Esophagus muscularis mucosa (tissue), 4 donors: ENCODE results near the gene CSK. TPM values are rescaled to one million over a fixed set of nuclear protein-coding genes. Genes with fewer than 3 reads are reported as not detected.
"Not testable (repeated sequence)": the region's sequence is repeated elsewhere in the genome, so short reads cannot be mapped to it uniquely, and the experiment has no call there.

ENCODE experiments used
- DNase-seq: peaks from one replicate; pipeline ENCODE4 v3.0.0-alpha.2; 2017; ENCODE audit errors: extremely low spot score
- H3K27ac ChIP-seq, 4 donors: fragments of 200-600 bp; sonication (generic); replicated peaks in 1 of 4; 1 replicate in 3 of 4; 2 replicates in 1 of 4; pipeline ENCODE4 v1.5.1; 2016 to 2019; ENCODE audit warnings: mild to moderate bottlenecking in 1 of 4
- H3K27me3 ChIP-seq, 4 donors: fragments of 200-600 bp; sonication (generic); one replicate each; pipeline versions ENCODE4 v1.5.1 to v1.6.0; 2016 to 2019
- H3K36me3 ChIP-seq, 4 donors: fragments of 200-600 bp; sonication (generic); one replicate each; pipeline ENCODE4 v1.5.1; 2016 to 2019
- H3K4me1 ChIP-seq, 4 donors: fragments of 200-600 bp; sonication (generic); one replicate each; pipeline ENCODE4 v1.5.1; 2016 to 2019
- H3K4me3 ChIP-seq, 4 donors: fragments of 200-600 bp; sonication (generic); 1 replicate in 2 of 4; 2 replicates in 2 of 4; pipeline ENCODE4 v1.5.1; 2016 to 2019; ENCODE audit warnings: mild to moderate bottlenecking in 4 of 4, moderate library complexity in 1 of 4
- H3K9me3 ChIP-seq, 4 donors: fragments of 200-600 bp; sonication (generic); 1 replicate in 3 of 4; 2 replicates in 1 of 4; pipeline ENCODE4 v1.5.1; 2016 to 2019
- EP300 ChIP-seq: sonication (generic); formaldehyde crosslinking; IDR thresholded peaks from one replicate; pipeline ENCODE4 v1.6.1; 2017; ENCODE audit warnings: antibody characterized with exemption
- POLR2A ChIP-seq: fragments of 450-650 bp; IDR thresholded peaks from one replicate; pipeline ENCODE4 v1.6.1; 2017; ENCODE audit warnings: antibody characterized with exemption, moderate library complexity, mild to moderate bottlenecking, low read depth
- POLR2AphosphoS5 ChIP-seq, 2 donors: sonication (generic); formaldehyde crosslinking; IDR thresholded peaks; one replicate each; pipeline ENCODE4 v1.6.1; 2017; ENCODE audit warnings: antibody characterized with exemption in 2 of 2
- WGBS: methylation state at CpG from one replicate; pipeline ENCODE4 v1.1.5; 2018; 5-methylcytosine and 5-hydroxymethylcytosine counted together
- intact Hi-C: fragments of 100-400 bp; cut with DNase I; formaldehyde crosslinking; loops from one replicate; pipeline ENCODE4 v1.15.1; 2023
- total RNA-seq, 4 donors: library from RNA; depleted of rRNA; stranded (reverse); fragments of >200 nt; gene quantifications; one replicate each; pipeline versions ENCODE4 v1.1.0 to v1.2.1, GENCODE V29; 2016
- TF ChIP-seq, protein P1 (sequence below), 3 experiments: fragments of 200-600 bp in 2 of 3; fragments of 450-650 bp in 1 of 3; sonication (generic) in 2 of 3; IDR thresholded peaks; one replicate each; pipeline ENCODE4 v1.5.1; 2017 to 2019; ENCODE audit warnings: antibody characterized with exemption in 3 of 3, mild to moderate bottlenecking in 2 of 3, moderate library complexity in 1 of 3

Gene CSK
- 10 to 100 TPM; 14.0 to 28.7 (median 21.9) TPM for total RNA-seq

DNA sequence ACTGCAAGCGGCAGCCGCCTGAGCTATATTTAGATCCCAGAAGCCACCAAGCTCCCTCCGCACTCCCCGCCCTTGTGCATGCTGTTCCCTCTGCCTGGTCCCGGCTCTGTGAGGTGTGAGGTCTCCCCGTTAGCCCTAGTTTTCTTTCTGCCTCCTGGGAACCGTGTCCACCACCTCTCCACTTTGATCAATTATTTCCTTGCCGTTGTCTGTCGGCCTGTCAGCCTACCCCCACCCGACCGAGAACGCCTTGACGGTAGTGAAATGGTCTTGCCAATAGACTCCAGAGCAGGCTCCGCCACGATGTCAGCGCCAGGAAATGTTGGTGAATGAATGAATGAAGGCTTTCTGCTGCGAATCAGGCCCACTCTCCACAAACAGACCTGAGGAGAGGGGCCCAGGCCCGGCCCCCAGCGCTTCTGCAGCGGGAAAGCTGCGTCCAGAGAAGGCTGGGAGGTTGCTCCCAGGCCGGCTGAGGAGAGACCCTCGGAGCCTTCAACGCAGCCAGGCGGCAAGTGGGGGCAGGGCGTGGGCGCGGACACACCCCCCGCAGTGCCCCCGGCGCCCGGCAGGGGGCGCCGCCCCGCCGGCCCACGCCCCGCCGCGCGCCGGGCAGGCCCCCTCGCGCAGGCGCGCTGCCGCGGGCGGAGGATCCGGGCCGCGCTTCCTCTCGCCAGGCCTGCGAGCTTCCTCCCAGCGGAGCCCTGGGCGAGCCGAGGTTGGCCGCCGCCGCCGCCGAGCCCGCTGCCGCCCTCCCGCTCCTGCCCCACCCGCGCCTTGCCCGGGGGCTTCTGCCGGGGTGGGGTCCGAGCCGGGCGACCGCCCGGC, at the start of gene CSK:
Gene CSK, plus strand, starts transcription at position 650 of the 828 bp plus-strand sequence. CDS start 16,218 bp downstream, outside the sequence.
- intact Hi-C loops = loop anchor here (5.0 kb wide), 1 partner anchor 156 kb away; the partner anchor contains the start of gene COX5A
- Histone ChIP-seq H3K4me1 (peaks cover 56 to 74% (median 72%) of the 10 kb centered on the region in 4 donors), H3K9me3 (no peaks in the 10 kb centered on the region), H3K36me3 (no peaks in the 10 kb centered on the region), H3K4me3 (peak within 1 kb of the TSS; percentile 73 to 95 (median 86)), H3K27ac (peak within 1 kb of the TSS; percentile 80 to 94 (median 84)), H3K27me3 (no peaks in the 10 kb centered on the region)
- TF ChIP-seq, protein P1, sequence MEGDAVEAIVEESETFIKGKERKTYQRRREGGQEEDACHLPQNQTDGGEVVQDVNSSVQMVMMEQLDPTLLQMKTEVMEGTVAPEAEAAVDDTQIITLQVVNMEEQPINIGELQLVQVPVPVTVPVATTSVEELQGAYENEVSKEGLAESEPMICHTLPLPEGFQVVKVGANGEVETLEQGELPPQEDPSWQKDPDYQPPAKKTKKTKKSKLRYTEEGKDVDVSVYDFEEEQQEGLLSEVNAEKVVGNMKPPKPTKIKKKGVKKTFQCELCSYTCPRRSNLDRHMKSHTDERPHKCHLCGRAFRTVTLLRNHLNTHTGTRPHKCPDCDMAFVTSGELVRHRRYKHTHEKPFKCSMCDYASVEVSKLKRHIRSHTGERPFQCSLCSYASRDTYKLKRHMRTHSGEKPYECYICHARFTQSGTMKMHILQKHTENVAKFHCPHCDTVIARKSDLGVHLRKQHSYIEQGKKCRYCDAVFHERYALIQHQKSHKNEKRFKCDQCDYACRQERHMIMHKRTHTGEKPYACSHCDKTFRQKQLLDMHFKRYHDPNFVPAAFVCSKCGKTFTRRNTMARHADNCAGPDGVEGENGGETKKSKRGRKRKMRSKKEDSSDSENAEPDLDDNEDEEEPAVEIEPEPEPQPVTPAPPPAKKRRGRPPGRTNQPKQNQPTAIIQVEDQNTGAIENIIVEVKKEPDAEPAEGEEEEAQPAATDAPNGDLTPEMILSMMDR (IDR thresholded peaks at IDR 0.05) = peak; percentile 64 to 80 (median 64)
- peak in 1 of 2 donors; percentile 54 for TF ChIP-seq POLR2AphosphoS5 (IDR thresholded peaks at IDR 0.05)
- TF ChIP-seq EP300 = no peak
- no peak for DNase-seq
- WGBS = 0% methylated on average over 21 of the region's 74 CpGs

DNA sequence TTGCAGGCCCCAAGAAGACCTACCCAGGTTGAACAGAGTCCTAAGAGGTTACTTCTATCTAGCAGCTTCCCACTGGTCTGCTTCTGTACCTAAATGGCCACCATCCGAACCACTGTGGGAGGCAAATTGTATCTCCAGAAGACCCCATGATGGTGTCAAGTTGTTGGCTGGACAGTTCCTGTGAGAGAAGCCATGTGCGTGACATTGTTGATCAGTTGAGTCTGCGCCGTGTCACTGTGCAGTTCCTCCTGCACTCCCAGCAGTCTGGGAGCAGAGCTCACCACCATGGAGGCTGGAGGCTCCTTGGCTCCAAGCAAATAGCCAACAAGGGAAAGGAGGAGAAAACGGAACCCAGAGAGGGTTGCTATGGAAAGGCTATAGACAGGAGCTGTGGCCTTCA, 49.0 kb upstream of the CSK start:
- TF ChIP-seq EP300 (no peak), POLR2A (no peak), POLR2AphosphoS5 (IDR thresholded peaks at IDR 0.05) (no peak)
- TF ChIP-seq, protein P1 (IDR thresholded peaks at IDR 0.05) = no peak
- no peaks in the 10 kb centered on the region for H3K36me3 ChIP-seq
- H3K27ac ChIP-seq = no peak overlapping the region
- WGBS = 82% methylated on average over 5 of the region's 5 CpGs
- no peak for DNase-seq
- intact Hi-C loops = no loop called here
- no peak overlapping the region for H3K4me3 ChIP-seq
- no peaks in the 10 kb centered on the region for H3K4me1 ChIP-seq
- H3K27me3 ChIP-seq = peaks cover 0 to 82% (median 4%) of the 10 kb centered on the region in 4 donors
- no peaks in the 10 kb centered on the region for H3K9me3 ChIP-seq

GRCh38 chr15:74733269-74733668, 48.6 kb upstream of the CSK start:
- Histone ChIP-seq H3K36me3 (no peaks in the 10 kb centered on the region), H3K4me1 (no peaks in the 10 kb centered on the region), H3K4me3 (no peak overlapping the region), H3K27me3 (peaks cover 0 to 79% (median 4%) of the 10 kb centered on the region in 4 donors), H3K27ac (no peak overlapping the region), H3K9me3 (no peaks in the 10 kb centered on the region)
- no peak for DNase-seq
- intact Hi-C loops = no loop called here
- WGBS = 72% methylated on average over 3 of the region's 3 CpGs
- no peak for TF ChIP-seq EP300
- TF ChIP-seq, protein P1 (IDR thresholded peaks at IDR 0.05) = no peak
- TF ChIP-seq POLR2A = no peak
- TF ChIP-seq POLR2AphosphoS5 (IDR thresholded peaks at IDR 0.05) = no peak

- TF ChIP-seq EP300 = no peak
- Histone ChIP-seq H3K9me3 (no peaks in the 10 kb centered on the region), H3K4me1 (no peaks in the 10 kb centered on the region), H3K27me3 (peaks cover 0 to 77% (median 4%) of the 10 kb centered on the region in 4 donors), H3K27ac (no peak overlapping the region), H3K4me3 (no peak overlapping the region), H3K36me3 (no peaks in the 10 kb centered on the region)
- intact Hi-C loops = no loop called here
- DNase-seq = no peak
- 85% methylated on average over 3 of the region's 3 CpGs for WGBS
Measured at GRCh38 chr15:74735305-74735704, 46.6 kb upstream of the CSK start.

- peaks cover 0 to 62% (median 0%) of the 10 kb centered on the region in 4 donors for H3K27me3 ChIP-seq
- H3K4me3 ChIP-seq, DNase-seq, intact Hi-C loops, H3K9me3 ChIP-seq, H3K36me3 ChIP-seq, H3K4me1 ChIP-seq, H3K27ac ChIP-seq: not testable (repeated sequence)
- WGBS = 65% methylated on average over 5 of the region's 5 CpGs
Measured at GRCh38 chr15:74738239-74738638, 43.6 kb upstream of the CSK start.
